Stimulated activated CD4-positive, alpha-beta T cell treated with anti-CD3 and anti-CD28 coated beads, Interleukin-4, amount 100 ng/mL, for 4 hours (primary cell): ENCODE data around the gene IL4.
"Not testable (repeated sequence)": the region's sequence is repeated elsewhere in the genome, so short reads cannot be mapped to it uniquely, and the experiment has no call there.

ENCODE experiments used
- DNase-seq, 2 experiments: peaks; one replicate each; pipeline ENCODE4 v3.0.0-alpha.2; 2020

Gene IL4

GRCh38 chr5:132674671-132675506, 1.1 kb downstream of the IL4 start:
- no peak for DNase-seq

GRCh38 chr5:132675936-132676689, 2.3 kb downstream of the IL4 start:
- no peak for DNase-seq

- DNase-seq, result no peak
These were observed 3.4 kb downstream of the IL4 start for GRCh38 chr5:132677191-132677590.

- no peak for DNase-seq
These were observed 4.1 kb downstream of the IL4 start for GRCh38 chr5:132677682-132678400.

DNA sequence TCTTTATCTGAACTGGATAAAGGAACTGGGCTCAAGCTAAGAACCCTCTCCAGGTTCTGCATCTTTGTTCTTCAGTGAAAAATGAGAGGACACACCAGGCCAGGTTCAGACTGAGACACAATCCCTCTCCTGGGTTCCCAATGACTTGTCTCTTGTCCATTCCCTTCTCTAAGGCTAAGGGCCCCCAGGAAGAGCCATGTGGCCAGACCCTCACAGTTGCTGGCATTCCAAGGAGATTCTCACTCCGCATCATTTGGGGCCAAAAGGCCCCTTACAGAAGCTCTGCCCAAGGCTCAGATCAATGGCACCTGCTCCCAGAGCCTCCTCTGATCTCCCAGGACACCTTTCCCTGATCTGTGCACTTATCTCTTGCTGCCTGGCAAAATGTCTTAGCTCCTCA, 4.9 kb downstream of the IL4 start:
- no peak for DNase-seq

GRCh38 chr5:132679166-132679565, 5.4 kb downstream of the IL4 start:
- no peak for DNase-seq

- no peak for DNase-seq
These were observed 6.1 kb downstream of the IL4 start for GRCh38 chr5:132679717-132680380.

DNA sequence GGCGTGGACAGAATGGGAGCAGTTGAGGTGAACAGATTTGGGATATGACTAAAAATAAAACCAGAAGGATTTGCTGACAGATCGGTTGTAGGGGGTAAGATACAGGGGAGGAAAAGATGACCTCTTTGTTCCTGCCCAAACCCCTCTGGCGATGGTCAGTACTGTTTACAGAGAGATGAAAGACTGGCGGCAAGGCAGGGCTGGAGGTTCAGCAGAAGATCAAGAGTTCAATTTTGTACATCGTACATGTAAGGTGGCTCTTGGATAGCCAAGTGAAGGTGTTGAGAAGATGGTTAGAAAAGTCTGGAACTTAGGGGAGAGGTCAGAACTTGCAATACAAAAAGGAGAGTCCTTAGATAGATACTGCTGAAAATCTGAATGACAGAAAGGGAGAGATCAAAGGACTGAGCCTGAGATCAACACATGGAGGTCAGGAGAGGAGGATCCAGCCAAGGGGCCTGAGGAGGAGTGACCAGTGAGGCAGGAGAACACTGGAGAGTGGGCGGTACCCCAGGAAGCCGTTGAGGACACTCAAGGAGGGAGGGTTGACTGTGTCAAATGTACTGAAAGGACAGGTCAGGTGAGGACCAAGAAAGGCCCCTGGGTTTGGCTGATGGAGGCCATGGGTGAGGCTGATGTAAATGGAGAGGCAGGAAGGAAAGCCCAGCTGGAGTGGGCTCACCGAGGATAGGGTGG, 7.1 kb downstream of the IL4 start:
- DNase-seq, result no peak

DNA sequence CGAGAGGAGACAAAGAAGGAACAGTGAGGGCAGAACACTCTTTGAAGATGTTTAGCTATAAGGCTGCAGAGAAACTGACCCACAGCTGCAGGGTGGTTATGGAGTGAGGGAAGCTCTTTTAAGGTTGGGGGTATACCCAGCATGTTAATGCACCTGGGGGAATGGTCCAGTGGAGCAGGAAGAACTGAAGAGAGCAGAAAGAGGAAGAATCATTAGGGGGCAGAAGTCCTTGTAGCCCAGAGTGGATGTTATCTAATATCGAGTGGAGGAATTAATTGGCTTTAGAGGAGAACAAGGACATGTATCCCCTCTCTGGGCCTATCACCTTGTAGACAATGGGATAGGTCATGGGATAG, 7.7 kb downstream of the IL4 start:
- no peak for DNase-seq

DNA sequence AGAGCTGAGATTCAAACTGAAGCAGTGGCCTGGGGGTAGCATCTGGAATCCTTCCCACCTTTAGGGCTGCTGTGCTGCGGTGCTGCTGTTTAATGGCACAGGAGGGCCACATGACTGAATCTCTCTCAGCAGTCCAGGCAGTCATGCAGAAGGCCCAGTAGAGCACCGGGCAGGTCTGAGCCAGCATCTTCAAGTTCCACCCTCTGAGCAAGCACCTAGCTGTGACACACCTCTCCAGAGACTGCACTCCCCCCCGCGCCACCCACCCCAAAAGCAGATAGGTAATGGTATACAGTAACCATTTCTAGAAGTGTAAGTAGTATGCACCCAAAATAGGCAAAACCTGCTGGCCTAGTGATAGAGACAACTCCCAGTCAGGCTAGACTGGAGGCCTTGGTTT, 8.2 kb downstream of the IL4 start:
- DNase-seq, result no peak

DNA sequence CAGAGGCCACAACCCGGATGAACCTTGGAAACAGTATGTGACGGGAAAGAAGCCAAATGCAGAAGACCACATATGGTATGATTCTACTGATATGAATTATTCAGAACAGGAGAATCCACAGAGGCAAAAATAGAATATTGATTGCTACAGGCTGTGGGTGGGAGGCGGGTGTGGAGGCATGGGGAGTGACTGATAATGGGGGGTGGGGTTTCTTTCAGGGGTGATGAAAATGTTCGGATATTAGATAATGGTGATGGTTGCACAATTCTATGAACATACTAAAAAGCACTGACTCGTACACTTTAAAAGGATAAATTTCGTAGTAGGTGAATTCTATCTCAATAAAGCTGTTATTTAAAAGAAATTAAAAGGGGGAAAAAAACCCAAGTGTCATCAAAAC, 10.7 kb downstream of the IL4 start:
- DNase-seq, result no peak

DNA sequence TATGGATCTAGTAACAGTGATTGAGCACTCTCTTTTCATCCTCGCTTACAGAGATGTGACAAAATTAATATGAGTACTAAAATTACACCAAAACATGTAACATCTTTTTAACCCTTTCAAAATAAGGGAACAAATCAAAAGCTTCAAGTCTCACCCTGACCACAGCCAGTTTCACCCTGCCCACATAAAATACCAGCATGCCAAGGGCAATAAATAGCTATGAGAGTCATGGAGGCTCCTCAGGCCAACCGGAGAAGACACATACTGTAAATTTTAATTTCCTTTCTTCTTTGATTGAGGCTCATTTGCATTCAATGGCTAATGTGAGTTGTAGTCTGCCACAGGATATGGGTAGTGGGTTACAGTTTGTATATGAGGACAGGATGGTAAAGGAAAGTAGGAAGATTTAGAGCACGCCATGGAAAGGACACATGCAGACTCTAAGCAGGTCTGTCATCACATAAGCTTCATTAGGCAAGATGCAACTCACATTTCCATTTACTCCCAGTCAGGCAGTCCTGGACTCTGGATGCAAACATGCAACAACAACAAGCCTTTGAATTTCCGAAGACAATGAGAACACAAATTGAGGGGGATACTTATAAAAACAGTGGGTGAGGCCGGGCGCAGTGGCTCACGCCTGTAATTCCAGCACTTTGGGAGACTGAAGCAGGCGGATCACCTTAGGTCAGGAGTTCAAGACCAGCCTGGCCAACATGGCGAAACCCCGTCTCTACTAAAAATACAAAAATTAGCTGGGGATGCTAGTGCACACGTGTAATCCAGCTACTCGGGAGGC, 11.3 kb downstream of the IL4 start:
- no peak for DNase-seq

DNA sequence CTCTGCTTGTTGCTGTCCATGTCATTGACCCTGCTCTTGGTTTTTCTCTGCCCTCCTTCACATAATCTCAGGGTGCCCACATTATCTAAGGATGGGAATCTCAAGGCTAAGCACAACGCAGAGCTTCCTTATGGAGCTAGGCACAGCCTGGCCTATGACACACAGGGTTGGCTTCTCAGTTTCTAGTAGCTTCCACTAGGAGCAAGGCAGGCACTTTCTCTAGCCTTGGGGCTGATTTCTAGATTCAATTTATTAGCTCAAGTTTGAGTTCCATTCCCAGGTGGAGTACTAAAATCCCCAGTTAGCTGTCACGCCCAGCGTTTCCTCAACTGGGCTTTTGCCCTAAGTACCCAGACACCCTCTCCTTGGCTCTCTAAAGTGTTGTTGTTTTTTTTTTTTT, 12.4 kb downstream of the IL4 start:
- DNase-seq, result no peak

GRCh38 chr5:132687995-132688394, 14.2 kb downstream of the IL4 start:
- DNase-seq, result peak in 1 of 2 experiments; percentile 8

- DNase-seq, result peak in 1 of 2 experiments; percentile 29
These were observed 14.9 kb downstream of the IL4 start for GRCh38 chr5:132688536-132689339.

DNA sequence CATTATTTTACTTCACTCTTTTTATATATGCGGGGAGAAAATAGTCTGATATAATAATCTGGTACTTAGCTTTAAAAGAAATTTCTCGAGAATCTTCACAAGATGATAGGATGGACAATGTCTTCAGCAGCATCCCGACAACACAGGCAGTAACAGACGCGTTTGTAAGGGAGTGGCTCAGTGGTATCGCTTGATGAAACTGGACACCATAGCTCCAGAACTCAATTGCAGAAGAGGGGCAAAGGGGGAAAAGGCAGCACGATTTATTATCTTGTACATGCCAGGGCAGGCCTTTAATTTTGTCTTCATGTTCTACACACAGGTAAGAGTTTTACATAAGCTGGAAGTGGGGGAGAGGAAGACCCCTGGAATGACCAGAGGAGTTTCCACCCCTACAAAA, 15.7 kb downstream of the IL4 start:
- DNase-seq, result no peak

GRCh38 chr5:132690156-132690555, 16.4 kb downstream of the IL4 start:
- no peak for DNase-seq

GRCh38 chr5:132691755-132692631, 18.2 kb downstream of the IL4 start:
- DNase-seq, result not testable (repeated sequence)

DNA sequence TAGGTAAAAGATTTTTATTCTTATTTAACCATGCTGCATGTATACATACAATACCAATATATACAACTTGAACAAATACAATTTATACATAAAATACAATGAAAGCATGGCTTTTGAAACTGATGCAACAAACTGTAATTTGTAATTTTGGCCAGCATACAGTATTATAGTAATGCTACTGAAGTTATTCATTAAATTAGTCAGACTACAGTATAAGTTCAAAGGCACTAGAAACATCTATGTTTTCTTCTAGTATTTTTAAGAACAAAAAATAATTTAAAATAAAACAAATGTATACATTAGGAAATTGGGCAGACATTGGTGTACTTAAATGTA, 18.8 kb downstream of the IL4 start:
- DNase-seq, result no peak

DNA sequence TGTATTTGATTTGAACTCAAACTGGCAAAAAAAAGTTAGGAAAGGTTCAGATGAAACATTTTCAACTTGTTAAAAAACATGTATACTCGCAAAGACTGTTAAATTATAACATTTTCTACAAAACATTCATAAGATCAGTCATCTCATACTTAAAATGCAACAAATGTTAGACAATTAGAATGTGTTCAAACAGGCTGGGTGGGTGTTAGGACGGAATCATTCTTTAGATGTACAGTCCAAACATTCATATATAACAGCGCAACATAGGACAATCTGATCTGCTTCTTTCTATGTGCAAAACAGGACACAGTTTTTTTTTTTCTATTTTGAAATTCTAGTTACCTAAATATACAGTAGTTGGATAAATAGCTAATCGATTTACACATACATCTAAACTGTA, 22.2 kb downstream of the IL4 start:
- DNase-seq, result no peak
